ENCODE measurements around the gene AVPI1.
"Not testable (repeated sequence)": the region's sequence is repeated elsewhere in the genome, so short reads cannot be mapped to it uniquely, and the experiment has no call there.

The AVPI1 gene

GRCh38 chr10:97675222-97675621 lies 11.8 kb downstream of the AVPI1 start:
- Mint-ChIP-seq H3K36me3 (peaks cover 2% of the 10 kb centered on the region), H3K4me3 (no peak overlapping the region), H3K9me3 (ENCODE audit: low read depth) (no peaks in the 10 kb centered on the region), H3K4me1 (ENCODE audit: low read depth) (no peaks in the 10 kb centered on the region), H3K27ac (no peak overlapping the region), H3K27me3 (no peaks in the 10 kb centered on the region)

- Mint-ChIP-seq H3K4me1 (ENCODE audit: low read depth) (no peaks in the 10 kb centered on the region), H3K4me3 (no peak overlapping the region), H3K36me3 (peaks cover 2% of the 10 kb centered on the region), H3K27ac (no peak overlapping the region), H3K27me3 (no peaks in the 10 kb centered on the region), H3K9me3 (ENCODE audit: low read depth) (no peaks in the 10 kb centered on the region)
Measured at GRCh38 chr10:97673736-97674525, 13.1 kb downstream of the AVPI1 start.

- H3K27me3 Mint-ChIP-seq, result no peaks in the 10 kb centered on the region
- H3K4me3 Mint-ChIP-seq, result no peak overlapping the region
- H3K9me3 Mint-ChIP-seq (ENCODE audit: low read depth), result no peaks in the 10 kb centered on the region
- H3K27ac Mint-ChIP-seq, result no peak overlapping the region
- H3K36me3 Mint-ChIP-seq, result peaks cover 3% of the 10 kb centered on the region
- no peaks in the 10 kb centered on the region for H3K4me1 Mint-ChIP-seq (ENCODE audit: low read depth)
Measured at GRCh38 chr10:97669571-97669970, 17.5 kb downstream of the AVPI1 start.

- Mint-ChIP-seq H3K9me3 (ENCODE audit: low read depth) (no peaks in the 10 kb centered on the region), H3K4me3 (no peak overlapping the region), H3K4me1 (ENCODE audit: low read depth) (no peaks in the 10 kb centered on the region), H3K27me3 (no peaks in the 10 kb centered on the region), H3K36me3 (peaks cover 7% of the 10 kb centered on the region), H3K27ac (no peak overlapping the region)
Measured at GRCh38 chr10:97667463-97667862, 19.6 kb downstream of the AVPI1 start.

GRCh38 chr10:97666992-97667391 lies 20.0 kb downstream of the AVPI1 start:
- Mint-ChIP-seq H3K27ac (no peak overlapping the region), H3K27me3 (no peaks in the 10 kb centered on the region), H3K36me3 (peaks cover 7% of the 10 kb centered on the region), H3K4me3 (no peak overlapping the region), H3K9me3 (ENCODE audit: low read depth) (no peaks in the 10 kb centered on the region), H3K4me1 (ENCODE audit: low read depth) (no peaks in the 10 kb centered on the region)

- no peaks in the 10 kb centered on the region for H3K27me3 Mint-ChIP-seq
- peaks cover 7% of the 10 kb centered on the region for H3K36me3 Mint-ChIP-seq
- H3K9me3 Mint-ChIP-seq (ENCODE audit: low read depth), result no peaks in the 10 kb centered on the region
- no peak overlapping the region for H3K27ac Mint-ChIP-seq
- H3K4me1 Mint-ChIP-seq (ENCODE audit: low read depth), result no peaks in the 10 kb centered on the region
- H3K4me3 Mint-ChIP-seq, result no peak overlapping the region
Measured at GRCh38 chr10:97664282-97664850, 22.7 kb downstream of the AVPI1 start.

- Mint-ChIP-seq H3K4me1 (ENCODE audit: low read depth) (no peaks in the 10 kb centered on the region), H3K9me3 (ENCODE audit: low read depth) (no peaks in the 10 kb centered on the region), H3K36me3 (peaks cover 12% of the 10 kb centered on the region), H3K27ac (no peak overlapping the region), H3K27me3 (no peaks in the 10 kb centered on the region), H3K4me3 (no peak overlapping the region)
Measured at GRCh38 chr10:97659589-97659988, 27.5 kb downstream of the AVPI1 start.

GRCh38 chr10:97656777-97657176 lies 30.3 kb downstream of the AVPI1 start:
- no peaks in the 10 kb centered on the region for H3K27me3 Mint-ChIP-seq
- no peaks in the 10 kb centered on the region for H3K4me1 Mint-ChIP-seq (ENCODE audit: low read depth)
- no peaks in the 10 kb centered on the region for H3K9me3 Mint-ChIP-seq (ENCODE audit: low read depth)
- peaks cover 12% of the 10 kb centered on the region for H3K36me3 Mint-ChIP-seq
- H3K27ac Mint-ChIP-seq, result no peak overlapping the region
- no peak overlapping the region for H3K4me3 Mint-ChIP-seq

GRCh38 chr10:97651773-97652172 lies 35.3 kb downstream of the AVPI1 start:
- Mint-ChIP-seq H3K27ac (no peak overlapping the region), H3K4me3 (no peak overlapping the region), H3K9me3 (ENCODE audit: low read depth) (no peaks in the 10 kb centered on the region), H3K4me1 (ENCODE audit: low read depth) (peaks cover 18% of the 10 kb centered on the region), H3K27me3 (no peaks in the 10 kb centered on the region), H3K36me3 (peaks cover 7% of the 10 kb centered on the region)

- Mint-ChIP-seq H3K36me3 (peaks cover 6% of the 10 kb centered on the region), H3K4me1 (ENCODE audit: low read depth) (peaks cover 19% of the 10 kb centered on the region), H3K27ac (no peak overlapping the region), H3K4me3 (no peak overlapping the region), H3K9me3 (ENCODE audit: low read depth) (no peaks in the 10 kb centered on the region), H3K27me3 (no peaks in the 10 kb centered on the region)
Measured at GRCh38 chr10:97650726-97651125, 36.3 kb downstream of the AVPI1 start.

GRCh38 chr10:97649405-97649750 lies 37.7 kb downstream of the AVPI1 start:
- Mint-ChIP-seq H3K27ac (peak overlapping the region; percentile 52), H3K36me3 (peaks cover 13% of the 10 kb centered on the region), H3K4me1 (ENCODE audit: low read depth) (peaks cover 20% of the 10 kb centered on the region), H3K4me3 (peak overlapping the region; percentile 9)
- H3K27me3 Mint-ChIP-seq; H3K9me3 Mint-ChIP-seq (ENCODE audit: low read depth): not testable (repeated sequence)

GRCh38 chr10:97648562-97649404 lies 38.3 kb downstream of the AVPI1 start:
- H3K27me3 Mint-ChIP-seq, result no peaks in the 10 kb centered on the region
- H3K4me3 Mint-ChIP-seq, result peak overlapping the region; percentile 9
- peaks cover 20% of the 10 kb centered on the region for H3K4me1 Mint-ChIP-seq (ENCODE audit: low read depth)
- no peaks in the 10 kb centered on the region for H3K9me3 Mint-ChIP-seq (ENCODE audit: low read depth)
- peak overlapping the region; percentile 52 for H3K27ac Mint-ChIP-seq
- peaks cover 11% of the 10 kb centered on the region for H3K36me3 Mint-ChIP-seq

GRCh38 chr10:97647556-97647955 lies 39.5 kb downstream of the AVPI1 start:
- Mint-ChIP-seq H3K4me3 (no peak overlapping the region), H3K4me1 (ENCODE audit: low read depth) (peaks cover 29% of the 10 kb centered on the region), H3K36me3 (peaks cover 9% of the 10 kb centered on the region), H3K27me3 (no peaks in the 10 kb centered on the region), H3K9me3 (ENCODE audit: low read depth) (no peaks in the 10 kb centered on the region), H3K27ac (no peak overlapping the region)

GRCh38 chr10:97644936-97645335 lies 42.1 kb downstream of the AVPI1 start:
- H3K36me3 Mint-ChIP-seq, result peaks cover 9% of the 10 kb centered on the region
- no peak overlapping the region for H3K4me3 Mint-ChIP-seq
- no peaks in the 10 kb centered on the region for H3K9me3 Mint-ChIP-seq (ENCODE audit: low read depth)
- peaks cover 43% of the 10 kb centered on the region for H3K4me1 Mint-ChIP-seq (ENCODE audit: low read depth)
- H3K27me3 Mint-ChIP-seq, result no peaks in the 10 kb centered on the region
- H3K27ac Mint-ChIP-seq, result no peak overlapping the region

GRCh38 chr10:97643441-97643985 lies 43.5 kb downstream of the AVPI1 start:
- H3K4me3 Mint-ChIP-seq, result peak overlapping the region; percentile 11
- no peaks in the 10 kb centered on the region for H3K9me3 Mint-ChIP-seq (ENCODE audit: low read depth)
- peaks cover 34% of the 10 kb centered on the region for H3K4me1 Mint-ChIP-seq (ENCODE audit: low read depth)
- no peaks in the 10 kb centered on the region for H3K27me3 Mint-ChIP-seq
- H3K27ac Mint-ChIP-seq, result no peak overlapping the region
- H3K36me3 Mint-ChIP-seq, result peaks cover 9% of the 10 kb centered on the region
